ENCODE measurements around the gene CACNA2D4. TPM values are rescaled to one million over a fixed set of nuclear protein-coding genes. Genes with fewer than 3 reads are reported as not detected.

CACNA2D4 gene
- total RNA-seq, 4 donors from 2014 or later: 1.5 to 2.6 (median 2.0) TPM

DNA sequence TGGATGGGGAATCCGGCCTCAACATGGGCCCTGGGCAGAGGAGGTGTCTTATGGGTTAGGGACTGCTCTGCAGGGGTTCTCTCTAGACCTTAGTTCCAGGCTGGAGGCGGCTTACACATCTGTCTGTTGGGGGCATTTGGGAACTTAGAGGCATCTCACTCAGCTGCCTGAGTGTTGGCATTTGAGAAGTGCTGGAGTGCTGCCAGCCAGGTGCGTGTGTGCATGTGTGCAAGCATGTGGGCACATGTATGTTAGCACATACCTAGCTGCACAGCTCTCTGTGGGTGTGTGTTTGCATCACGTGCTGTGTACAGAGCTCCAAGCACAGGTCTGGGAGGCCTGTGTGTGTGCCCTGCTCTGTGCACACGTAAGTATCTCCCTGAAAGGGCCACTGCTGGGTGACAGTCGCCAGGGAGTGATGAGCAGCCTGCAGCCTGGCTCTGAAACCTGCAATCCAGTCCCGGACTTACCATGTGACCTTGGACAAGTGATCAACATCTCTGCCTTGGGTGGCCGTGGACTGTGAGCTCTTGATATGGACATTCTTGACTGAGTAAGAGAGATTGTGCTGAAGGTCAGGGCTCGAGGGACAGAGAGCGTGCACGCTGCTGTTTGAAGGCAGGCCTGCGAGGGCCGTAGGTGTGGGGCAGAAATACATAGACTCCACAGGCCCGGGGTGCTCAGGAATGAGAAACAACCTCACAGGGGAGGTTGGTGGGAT lies 92.9 kb downstream of the CACNA2D4 start:
- Histone ChIP-seq H3K27ac (no peak overlapping the region), H3K27me3 (no peaks in the 10 kb centered on the region), H3K9me3 (no peaks in the 10 kb centered on the region), H3K4me3 (replicated peaks in 1 of 3) (no peak overlapping the region), H3K36me3 (no peaks in the 10 kb centered on the region), H3K4me1 (peaks cover 0 to 2% of the 10 kb centered on the region in 2 donors)
- intact Hi-C loops (cut with DNase I): no loop called here
- DNase-seq: no peak
- 80 to 81% methylated on average over 14 of the region's 14 CpGs for WGBS, 2 donors
- TF ChIP-seq, protein P1, sequence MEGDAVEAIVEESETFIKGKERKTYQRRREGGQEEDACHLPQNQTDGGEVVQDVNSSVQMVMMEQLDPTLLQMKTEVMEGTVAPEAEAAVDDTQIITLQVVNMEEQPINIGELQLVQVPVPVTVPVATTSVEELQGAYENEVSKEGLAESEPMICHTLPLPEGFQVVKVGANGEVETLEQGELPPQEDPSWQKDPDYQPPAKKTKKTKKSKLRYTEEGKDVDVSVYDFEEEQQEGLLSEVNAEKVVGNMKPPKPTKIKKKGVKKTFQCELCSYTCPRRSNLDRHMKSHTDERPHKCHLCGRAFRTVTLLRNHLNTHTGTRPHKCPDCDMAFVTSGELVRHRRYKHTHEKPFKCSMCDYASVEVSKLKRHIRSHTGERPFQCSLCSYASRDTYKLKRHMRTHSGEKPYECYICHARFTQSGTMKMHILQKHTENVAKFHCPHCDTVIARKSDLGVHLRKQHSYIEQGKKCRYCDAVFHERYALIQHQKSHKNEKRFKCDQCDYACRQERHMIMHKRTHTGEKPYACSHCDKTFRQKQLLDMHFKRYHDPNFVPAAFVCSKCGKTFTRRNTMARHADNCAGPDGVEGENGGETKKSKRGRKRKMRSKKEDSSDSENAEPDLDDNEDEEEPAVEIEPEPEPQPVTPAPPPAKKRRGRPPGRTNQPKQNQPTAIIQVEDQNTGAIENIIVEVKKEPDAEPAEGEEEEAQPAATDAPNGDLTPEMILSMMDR (IDR thresholded peaks at IDR 0.05): no peak
- TF ChIP-seq POLR2A (IDR thresholded peaks at IDR 0.05): no peak

DNA sequence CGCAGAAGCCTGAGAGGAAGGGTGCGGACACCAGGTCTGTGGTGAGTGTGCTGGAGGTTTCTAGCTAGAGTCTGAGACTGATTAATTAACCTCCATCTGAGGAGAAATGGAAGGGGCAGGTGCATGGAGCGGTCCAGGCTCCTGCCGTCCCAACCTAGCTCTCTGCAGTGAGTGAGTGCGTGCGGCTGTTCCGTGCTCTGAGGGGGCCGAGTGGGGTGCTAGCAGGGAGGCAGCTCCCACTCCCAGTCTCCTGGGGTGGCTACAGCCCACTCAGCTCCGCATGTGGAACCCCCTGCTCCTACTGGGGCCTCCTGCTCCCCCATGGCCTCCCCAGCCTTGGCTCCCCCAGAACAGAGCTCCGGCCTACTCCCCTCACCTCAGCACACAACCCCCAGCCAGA lies 95.2 kb downstream of the CACNA2D4 start:
- no peak for TF ChIP-seq POLR2A (IDR thresholded peaks at IDR 0.05)
- TF ChIP-seq, protein P1 (IDR thresholded peaks at IDR 0.05): no peak
- WGBS, 2 donors: 93 to 94% methylated on average over 9 to 10 of the region's 10 CpGs
- no peak for DNase-seq
- intact Hi-C loops (cut with DNase I): no loop called here
- Histone ChIP-seq H3K27me3 (no peaks in the 10 kb centered on the region), H3K4me3 (replicated peaks in 1 of 3) (no peak overlapping the region), H3K36me3 (no peaks in the 10 kb centered on the region), H3K4me1 (no peaks in the 10 kb centered on the region), H3K27ac (no peak overlapping the region), H3K9me3 (no peaks in the 10 kb centered on the region)

DNA sequence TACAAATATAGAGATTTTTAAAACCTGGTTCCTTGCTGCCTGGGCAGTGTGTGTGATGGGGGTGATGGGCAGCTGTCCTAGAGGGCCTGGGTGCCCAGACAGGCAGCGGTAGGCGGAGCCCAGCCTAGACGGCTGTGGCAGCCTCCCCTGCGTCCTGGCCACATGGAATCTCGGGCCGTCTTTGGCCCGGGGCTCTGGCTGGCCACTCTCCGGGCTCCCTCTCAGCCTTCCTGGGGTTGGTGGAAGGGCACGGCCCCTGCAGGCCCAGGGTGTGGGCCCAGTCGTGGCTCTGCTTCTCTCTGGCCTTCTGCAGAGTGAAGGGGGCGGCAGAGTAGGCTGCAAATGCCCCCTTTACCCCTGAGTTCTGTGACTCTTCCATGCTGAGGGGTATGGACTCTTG lies 95.8 kb downstream of the CACNA2D4 start:
- no peak for TF ChIP-seq POLR2A (IDR thresholded peaks at IDR 0.05)
- TF ChIP-seq, protein P1 (IDR thresholded peaks at IDR 0.05): no peak
- no peak overlapping the region for H3K4me3 ChIP-seq (replicated peaks in 1 of 3)
- H3K27ac ChIP-seq: no peak overlapping the region
- no peaks in the 10 kb centered on the region for H3K9me3 ChIP-seq
- H3K4me1 ChIP-seq: no peaks in the 10 kb centered on the region
- intact Hi-C loops (cut with DNase I): no loop called here
- H3K36me3 ChIP-seq: no peaks in the 10 kb centered on the region
- WGBS, 2 donors: 68 to 100% methylated on average over 2 to 11 of the region's 11 CpGs
- DNase-seq: no peak
- no peaks in the 10 kb centered on the region for H3K27me3 ChIP-seq

DNA sequence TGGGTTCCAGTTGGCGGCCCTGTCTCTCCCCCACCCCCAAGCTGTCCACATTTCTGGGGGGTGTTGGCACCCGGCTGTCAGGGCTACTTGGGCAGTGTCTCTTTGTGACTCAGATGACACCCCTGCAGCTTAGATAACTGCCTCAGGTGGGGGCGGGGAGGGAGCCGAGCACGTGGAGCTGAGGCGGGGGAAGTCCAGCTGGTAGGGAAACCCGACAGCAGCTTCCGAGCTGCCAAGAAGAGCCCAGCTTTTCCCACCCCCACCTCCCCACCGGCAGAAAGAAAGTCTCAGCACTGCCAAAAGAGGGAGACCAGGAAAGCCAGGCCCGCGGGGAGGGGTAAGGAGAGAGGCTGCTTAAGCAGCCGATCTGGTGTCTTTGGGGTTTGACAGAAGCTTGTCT lies 96.6 kb downstream of the CACNA2D4 start:
- Histone ChIP-seq H3K27ac (no peak overlapping the region), H3K4me3 (replicated peaks in 1 of 3) (no peak overlapping the region), H3K36me3 (no peaks in the 10 kb centered on the region), H3K4me1 (no peaks in the 10 kb centered on the region), H3K27me3 (no peaks in the 10 kb centered on the region), H3K9me3 (no peaks in the 10 kb centered on the region)
- TF ChIP-seq POLR2A (IDR thresholded peaks at IDR 0.05): no peak
- TF ChIP-seq, protein P1 (IDR thresholded peaks at IDR 0.05): no peak
- WGBS, 2 donors: 56 to 60% methylated on average over 1 to 2 of the region's 12 CpGs
- intact Hi-C loops (cut with DNase I): no loop called here
- DNase-seq: no peak

DNA sequence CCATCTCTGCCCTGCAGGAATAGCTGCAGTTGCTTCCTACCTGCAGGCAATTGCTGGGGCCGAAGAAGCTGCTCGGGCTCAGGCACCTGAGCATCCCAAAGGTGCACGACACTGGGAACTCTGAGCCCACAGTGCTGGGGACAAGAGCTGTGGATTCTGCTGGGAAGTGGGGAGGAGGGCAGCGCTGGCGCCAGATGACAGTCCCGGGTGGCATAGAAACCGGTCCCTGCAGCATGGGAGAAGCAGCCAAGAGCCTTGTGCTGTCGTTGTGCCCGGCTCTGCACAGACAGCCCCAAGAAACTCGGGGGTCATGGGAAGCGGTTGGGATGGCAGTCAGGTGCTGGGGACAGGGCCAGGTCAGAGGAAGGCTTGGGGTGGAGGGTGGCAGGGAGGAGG lies 97.6 kb downstream of the CACNA2D4 start:
- Histone ChIP-seq H3K4me1 (no peaks in the 10 kb centered on the region), H3K27me3 (no peaks in the 10 kb centered on the region), H3K4me3 (replicated peaks in 1 of 3) (no peak overlapping the region), H3K36me3 (no peaks in the 10 kb centered on the region), H3K27ac (no peak overlapping the region), H3K9me3 (no peaks in the 10 kb centered on the region)
- 65 to 78% methylated on average over 10 to 11 of the region's 11 CpGs for WGBS, 2 donors
- no peak for DNase-seq
- intact Hi-C loops (cut with DNase I): no loop called here
- TF ChIP-seq, protein P1 (IDR thresholded peaks at IDR 0.05): no peak
- no peak for TF ChIP-seq POLR2A (IDR thresholded peaks at IDR 0.05)

Data from thyroid gland (tissue), 4 donors.